HG03196 (cell line): Measurements from ENCODE around the gene KLHL5.

Experiments
- ATAC-seq: cut with Tn5 transposase; IDR thresholded peaks from one replicate; pipeline ENCODE4 v1.9.1; 2021; ENCODE audit not compliant: unreplicated experiment

KLHL5 gene

DNA sequence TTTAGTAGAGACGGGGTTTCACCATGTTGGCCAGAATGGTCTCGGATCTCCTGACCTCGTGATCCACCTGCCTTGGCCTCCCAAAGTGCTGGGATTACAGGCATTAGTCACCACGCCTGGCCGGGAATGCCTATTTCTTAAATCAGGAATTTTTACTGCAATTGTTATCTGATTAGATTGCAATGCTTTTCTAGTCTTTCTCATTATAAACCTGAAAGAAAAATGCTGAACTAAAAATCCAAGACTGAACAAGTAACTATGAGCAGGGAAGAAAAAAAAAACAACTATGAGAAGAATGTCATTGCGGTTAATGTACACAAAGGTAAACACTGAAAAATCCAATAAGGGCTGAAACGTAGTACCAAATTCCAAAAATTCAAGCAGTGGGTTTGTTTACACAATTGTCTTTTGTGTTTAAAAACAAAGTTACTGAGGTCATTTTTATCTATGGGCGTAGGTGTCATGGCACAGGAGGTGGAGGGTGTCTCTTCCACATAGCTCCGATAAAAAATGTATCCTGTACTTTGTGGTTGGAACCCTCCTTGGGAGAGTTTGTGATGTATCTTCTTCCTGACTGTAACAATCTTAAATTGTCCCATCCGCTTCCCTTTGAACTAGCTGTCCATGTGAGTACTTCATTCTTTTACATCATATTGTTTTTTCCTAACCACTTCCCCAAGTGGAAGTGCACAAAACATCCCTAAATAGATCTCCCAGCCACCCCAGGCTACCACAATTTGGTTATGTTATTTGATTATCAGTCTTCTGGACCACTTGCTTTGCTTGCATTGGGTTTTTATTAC, 18.8 kb upstream of the KLHL5 start:
- ATAC-seq, result no peak

DNA sequence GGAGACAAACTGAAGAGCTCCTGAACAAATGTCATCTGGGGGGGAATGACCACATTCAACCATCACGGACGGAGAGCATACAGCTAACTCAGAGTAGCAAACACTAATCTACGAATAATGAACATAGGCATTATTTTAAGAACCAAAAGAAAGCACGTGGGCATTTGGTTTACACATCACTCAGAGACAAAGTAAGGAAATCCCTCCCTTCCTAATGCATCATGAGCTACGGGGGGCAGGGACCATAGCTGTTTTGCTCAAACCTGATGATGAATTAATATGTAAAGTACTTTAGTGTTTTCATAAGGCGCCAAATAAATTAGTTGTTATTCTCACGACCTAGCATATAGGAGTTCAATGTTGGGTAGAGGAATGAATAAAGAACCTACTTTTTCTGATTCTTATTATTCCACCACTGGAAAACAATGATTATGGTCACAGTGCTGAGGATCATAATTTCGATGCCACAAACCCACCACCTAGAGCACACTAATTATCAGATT, 18.1 kb upstream of the KLHL5 start:
- ATAC-seq, result peak; percentile 7

DNA sequence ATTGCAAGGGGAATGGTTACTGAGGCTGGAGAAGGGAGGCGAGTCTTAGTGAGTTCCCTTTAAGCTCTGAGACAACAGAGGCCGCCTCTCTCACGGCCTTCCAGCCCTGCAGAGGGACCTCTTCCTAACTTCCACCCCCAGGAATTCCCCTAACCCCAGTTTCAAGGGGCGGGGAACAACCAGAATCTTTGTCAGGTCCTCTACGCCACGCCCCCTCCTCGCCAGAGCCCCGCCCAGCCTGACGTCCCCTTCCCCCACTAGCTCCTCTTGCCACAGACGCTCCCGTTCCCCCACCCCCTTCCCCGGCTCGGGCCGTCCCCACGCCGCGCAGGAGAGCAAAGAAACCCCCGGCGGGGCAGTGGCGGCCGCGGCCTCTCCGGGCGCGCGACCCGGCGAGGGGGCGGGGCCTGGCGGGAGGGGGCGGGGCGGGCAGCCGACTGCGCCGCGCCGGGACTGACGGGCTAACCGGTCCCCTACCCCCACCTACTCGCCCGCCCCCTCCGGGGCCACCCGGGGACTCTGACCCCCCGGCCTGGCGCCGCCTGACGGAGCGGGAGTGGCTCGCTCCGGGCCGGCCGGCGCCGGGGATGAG, 17.6 kb upstream of the KLHL5 start:
- peak; percentile 68 for ATAC-seq

DNA sequence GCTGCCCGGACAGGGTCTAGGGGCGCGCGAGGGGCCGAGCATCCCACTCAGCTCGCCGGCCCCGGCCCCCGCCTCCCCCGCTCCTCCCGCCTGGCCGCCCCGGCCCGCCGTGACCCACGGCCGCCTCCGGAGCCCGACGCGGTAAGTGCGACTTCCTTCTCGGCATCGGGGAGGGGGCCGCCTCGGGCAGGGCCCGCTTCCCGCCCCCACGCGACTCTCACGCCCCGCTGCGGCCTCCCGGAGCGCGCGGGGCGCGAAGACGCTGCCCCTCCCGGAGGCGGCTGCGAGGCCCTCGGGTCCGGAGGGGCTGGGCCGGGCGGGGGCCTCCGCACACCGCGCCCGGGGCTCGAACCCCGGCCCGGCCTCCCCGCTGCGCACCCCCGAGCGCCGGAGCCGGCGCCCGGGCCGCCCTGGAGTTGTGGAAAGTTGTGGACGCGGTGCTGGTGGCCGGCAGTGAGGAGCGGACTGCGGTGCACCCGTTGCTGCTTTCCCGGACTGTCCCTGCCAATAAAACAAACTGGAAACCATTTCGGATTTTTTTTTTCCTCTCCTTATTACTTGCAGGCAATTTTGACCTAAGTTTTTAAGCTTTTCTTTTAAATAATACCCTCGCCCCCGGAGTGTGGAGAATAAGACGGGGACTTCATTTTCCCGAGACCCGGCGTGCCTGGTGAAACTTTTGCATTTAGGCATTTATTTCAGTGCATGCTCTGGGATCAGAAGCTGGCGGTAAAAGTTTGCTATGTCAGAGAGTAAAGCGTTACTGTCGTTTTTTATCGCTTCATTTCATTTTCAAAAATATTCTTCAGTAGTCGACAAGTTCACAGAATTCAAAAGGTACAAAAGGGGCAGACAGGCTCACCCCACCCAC, 16.8 kb upstream of the KLHL5 start:
- ATAC-seq, result peak; percentile 26

DNA sequence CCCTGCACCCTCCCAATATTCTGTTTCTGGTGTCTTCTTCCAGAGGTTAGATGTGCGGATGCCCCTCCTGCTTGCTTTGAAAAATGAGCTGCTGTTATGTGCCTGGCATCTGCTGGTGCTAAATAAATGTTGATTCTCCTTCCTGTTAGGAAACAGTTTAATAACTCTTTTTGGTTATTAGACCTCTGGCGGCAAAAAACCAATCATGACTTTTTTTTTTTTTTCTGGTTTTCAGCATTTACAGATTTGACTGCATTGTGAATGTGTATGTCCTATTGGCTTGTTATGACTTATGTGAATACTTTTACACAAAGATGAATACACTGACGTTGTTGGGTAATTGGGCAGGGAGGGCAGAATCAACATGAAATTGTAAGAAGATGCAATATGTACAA, 16.2 kb upstream of the KLHL5 start:
- no peak for ATAC-seq

DNA sequence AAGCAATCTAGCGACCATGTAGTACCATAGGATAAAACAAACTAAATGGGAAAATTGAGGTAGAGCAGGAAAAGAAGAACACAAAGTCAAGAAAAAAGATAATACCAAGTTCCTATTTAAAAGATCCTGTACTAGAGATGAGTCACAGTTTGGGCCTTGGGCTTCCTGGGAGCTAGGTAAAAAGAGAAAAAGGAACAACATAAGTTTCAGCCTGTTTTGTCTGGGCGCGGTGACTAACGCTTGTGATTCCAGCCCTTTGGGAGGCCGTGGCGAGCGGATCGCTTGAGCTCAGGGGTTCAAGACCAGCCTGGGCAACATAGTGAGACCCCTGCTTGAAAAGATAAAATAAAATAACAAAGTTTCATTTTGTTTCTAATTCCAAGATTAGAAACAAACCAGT, 15.8 kb upstream of the KLHL5 start:
- ATAC-seq, result no peak

DNA sequence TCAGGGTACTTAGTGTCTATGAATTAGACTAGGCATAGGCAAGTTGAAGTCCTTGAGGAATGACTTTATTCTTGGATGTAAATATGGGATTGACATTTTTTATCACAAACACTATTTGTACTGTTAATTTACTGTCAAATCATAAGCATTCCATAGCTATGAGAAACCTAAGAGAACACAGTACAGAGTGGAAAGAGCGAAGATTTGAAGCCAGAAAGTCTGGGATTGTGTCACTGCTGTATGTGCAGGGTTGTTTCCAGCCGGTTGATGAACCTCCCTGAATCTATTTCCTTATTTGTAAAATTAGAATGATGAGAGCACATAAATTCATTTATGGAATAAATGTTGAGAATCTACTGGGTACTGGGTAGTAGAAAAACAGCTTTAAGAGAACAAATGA, 14.4 kb upstream of the KLHL5 start:
- ATAC-seq, result no peak

DNA sequence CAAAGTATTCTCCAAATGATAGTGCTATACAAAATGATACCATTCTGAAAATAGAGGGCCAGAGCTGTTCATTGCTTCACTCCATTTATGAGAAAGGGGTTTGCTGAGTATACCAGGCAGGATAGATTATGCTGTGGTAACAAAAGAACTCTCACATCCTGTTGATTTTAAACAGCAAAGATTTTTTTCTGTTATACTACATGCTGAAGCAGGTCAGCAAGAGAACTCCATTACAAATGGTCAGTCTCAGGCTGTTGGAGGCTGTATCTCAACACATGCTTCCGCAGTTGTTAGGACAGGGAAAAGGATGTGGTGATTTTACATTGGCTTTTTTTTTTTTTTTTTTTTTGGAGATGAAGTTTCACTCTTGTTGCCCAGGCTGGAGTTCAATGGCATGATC, 13.7 kb upstream of the KLHL5 start:
- no peak for ATAC-seq

DNA sequence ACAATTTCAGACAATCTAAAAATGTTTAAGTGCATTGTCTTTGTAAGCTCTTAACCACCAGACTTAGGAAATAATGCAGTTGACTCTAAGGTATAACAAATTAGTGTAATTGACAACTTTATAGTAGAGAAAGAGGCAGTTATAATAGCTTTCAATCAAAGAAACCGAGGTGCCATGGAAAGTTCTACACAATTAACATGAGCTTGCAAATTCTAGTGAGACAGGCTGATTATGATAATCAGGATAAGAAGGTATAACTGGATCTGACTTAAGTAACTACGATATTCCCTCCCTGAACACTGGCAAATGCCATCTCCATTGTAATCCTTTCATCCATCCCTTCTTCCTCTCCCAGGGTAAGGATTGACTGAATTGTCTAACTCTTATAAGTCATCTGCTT, 11.4 kb upstream of the KLHL5 start:
- no peak for ATAC-seq

DNA sequence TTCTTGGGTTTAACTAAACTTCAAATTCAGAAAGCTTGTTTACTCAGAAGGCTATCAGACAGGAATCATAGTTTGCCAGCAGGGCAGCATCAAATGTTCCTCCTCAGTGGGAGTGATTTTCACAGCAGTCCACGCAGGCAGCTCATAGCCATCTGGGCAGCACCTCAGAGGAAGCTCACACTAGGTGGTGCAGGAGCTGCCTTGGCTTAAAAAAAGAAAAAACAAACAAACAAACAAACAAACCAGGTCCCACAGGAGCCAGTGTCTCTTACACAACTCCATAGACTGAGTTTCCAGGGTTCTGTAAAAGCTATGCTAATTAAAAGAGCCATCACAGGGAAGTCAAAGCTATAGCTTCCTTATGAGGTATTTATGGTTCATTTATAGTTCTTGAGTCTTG, 10.5 kb upstream of the KLHL5 start:
- ATAC-seq, result no peak

DNA sequence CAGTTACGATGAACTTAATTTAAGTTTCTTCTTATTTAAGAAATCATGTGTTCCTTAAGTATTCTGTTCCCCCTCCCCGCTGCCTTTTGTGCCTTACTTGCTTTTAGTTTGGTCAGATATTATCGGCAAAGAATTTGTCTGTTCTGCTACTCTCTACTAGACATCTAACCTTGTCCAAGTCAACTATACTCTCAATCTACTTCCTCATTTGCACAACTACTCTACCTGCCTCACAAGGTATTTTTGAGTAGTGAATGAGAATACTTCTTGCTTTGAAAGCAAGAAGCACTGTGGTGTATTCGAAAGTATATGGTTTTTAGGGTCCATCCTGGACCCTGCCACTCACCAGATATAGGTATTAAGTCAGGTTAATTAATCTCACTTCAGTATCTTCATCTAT, 8.0 kb upstream of the KLHL5 start:
- ATAC-seq, result no peak

DNA sequence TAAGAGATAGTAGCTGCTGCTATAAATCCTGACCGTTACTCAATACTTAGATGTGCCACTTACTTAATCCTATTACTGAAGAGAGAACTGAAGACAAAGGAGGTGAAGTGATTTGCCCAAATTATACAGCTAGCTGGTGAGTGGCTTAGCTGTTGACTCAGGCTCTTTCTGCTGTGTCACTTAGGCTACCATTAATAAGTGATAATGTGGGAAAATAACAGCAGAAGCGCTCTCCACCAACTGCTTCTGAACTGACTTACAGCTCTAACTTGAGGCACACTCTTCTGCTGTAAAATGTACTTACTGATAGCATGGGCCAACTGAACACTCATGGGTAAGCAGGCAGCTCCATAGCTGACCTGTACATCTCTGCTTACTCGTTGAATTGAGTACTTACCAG, 7.5 kb upstream of the KLHL5 start:
- ATAC-seq, result no peak

DNA sequence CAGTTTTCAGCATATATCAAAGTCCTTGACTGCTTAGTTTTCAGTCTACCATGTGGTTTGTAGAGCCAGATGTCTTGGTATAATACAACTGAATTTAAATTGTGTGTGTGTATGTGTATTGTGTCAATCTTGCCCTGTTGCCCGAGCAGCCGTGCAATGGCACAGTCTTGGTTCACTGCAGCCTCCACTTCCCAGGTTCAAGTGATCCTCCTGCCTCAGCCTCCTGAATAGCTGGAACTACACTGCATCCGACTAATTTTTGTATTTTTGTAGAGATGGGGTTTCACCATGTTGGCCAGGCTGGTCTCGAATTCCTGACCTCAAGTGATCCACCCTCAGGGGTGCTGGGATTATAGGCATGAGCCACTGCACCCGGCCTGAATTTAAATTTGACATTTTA, 6.0 kb upstream of the KLHL5 start:
- ATAC-seq, result no peak

DNA sequence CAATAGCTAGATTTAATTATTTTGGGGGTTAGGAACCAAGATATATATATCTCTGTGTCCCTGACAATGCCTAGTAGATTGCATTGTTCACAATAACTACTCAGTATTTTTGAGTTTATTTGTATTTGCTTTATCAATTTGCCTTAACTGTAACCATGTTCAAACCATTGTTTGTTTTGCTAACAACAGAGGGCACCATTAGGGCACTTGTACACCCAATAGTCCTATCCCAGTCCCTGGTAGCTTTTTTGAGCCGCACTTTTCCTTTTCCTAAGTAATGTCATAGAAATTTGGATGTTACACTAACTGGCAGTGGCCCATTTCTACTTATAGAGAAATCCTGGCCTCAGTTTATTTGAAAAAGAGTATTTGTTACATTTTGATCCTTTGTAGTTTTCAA, 575 bp upstream of the KLHL5 start:
- ATAC-seq, result no peak

DNA sequence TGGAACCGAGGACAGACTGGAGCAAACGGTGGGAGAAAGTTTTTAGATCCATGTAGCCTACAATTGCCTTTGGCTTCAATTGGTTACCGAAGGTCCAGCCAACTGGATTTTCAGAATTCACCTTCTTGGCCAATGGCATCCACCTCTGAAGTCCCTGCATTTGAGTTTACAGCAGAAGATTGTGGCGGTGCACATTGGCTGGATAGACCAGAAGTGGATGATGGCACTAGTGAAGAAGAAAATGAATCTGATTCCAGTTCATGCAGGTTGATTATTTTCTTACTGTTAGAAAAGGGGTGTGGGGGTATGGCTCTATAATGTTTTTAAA, 702 bp downstream of the KLHL5 start:
- ATAC-seq, result no peak

DNA sequence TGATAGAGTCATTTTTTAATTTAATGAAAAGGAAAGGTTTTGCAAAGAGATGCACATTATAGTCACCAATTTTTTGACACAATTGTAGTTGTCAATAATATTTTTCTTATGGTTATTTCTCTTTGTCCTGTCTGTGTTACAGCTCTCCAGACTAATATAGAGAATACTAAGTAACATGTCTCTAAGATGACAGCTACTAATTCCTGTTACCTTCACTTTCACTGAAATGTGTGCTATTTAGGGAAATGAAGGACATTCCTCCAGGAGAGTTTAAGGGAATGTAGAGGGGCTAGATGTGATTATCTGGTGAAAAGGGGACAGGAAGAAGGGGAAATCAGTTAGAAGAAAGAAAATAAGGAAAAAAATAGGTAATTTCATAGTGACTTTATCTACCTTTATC, 1.4 kb downstream of the KLHL5 start:
- ATAC-seq, result no peak

DNA sequence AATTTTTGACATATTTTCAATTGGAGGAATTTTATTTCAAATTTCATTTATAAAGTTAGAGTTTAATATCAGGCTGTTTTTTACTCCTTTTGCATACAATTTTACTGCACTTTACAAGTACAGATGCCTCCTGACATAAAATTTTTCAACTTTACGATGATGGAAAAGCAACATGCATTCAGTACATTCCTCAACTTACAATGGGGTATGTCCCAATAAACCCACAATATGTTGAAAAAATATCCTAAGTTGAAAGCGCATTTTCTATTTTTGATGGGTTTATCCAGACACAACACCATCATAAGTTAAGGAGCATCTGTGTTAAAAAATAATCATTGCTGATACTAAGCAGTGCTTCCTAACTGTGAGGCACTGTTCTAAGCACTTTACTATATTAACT, 4.3 kb downstream of the KLHL5 start:
- ATAC-seq, result no peak

DNA sequence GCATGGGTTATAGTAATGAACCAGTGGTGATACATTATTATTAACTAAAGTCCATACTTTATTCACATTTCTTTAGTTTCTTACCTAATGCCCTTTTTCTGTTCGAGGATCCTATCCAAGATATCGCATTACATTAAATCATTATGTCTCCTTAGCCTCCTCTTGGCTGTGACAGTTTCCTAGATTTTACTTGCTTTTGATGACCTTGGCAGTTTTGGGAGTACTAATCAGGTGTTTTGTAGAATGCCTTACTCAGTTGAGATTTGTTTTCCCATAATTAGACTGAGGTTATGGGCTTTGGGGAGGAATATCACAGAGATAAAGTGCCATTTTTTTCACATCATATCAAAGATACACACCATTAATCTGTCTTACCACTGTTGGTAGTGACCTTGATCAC, 5.0 kb downstream of the KLHL5 start:
- no peak for ATAC-seq

DNA sequence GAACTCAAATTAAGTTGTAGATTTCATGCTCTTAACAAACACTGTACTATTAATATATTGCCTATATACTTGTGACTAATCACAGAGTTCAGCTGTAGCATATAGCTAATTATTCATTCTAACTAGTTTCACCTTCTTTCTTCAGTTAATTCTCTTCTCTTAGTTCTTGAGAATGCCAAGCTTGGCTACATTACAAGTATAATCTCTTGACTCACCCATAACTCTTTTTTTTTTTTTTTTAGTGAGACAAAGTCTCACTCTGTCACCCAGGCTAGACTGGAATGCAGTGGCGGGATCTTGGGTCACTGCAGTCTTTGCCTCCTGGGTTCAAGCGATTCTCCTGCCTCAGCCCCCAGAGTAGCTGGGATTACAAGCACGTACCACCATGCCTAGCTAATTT, 5.4 kb downstream of the KLHL5 start:
- no peak for ATAC-seq

DNA sequence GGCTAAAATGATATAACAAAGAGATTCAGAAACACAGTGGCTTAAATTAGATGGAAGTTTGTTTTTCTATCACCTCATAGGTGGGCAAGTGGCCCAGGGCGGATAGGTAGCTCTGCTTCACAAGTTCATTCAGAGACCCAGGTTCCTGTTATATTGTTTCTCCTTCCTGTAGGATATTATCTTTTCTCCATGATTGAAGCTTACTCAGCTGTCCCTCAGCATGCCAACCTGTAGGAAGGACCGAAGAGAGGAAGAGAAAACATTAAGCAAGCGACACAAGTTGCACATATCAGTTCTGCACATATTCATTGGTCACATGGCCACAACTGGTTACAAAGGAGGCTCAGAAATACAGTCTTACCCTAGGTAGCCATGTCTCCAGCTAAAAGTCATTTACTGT, 6.9 kb downstream of the KLHL5 start:
- ATAC-seq, result no peak

DNA sequence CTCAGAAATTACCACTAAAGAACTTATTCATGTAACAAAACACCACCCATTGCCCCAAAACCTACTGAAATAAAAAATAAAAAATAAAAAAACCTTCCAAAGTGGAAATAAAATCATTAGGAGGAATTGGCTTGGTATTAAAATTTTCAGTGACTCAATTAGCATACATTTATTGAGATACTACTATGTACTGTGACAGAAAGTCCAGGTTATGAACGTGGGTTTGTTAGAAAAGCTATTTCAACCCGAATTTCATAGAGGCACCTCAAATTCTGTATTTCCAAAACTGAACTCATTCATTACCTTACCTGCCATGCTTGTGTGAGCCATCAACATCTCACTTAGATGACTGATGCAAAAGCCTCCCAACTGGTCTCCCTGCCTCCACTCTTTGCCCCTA, 16.8 kb downstream of the KLHL5 start:
- no peak for ATAC-seq

DNA sequence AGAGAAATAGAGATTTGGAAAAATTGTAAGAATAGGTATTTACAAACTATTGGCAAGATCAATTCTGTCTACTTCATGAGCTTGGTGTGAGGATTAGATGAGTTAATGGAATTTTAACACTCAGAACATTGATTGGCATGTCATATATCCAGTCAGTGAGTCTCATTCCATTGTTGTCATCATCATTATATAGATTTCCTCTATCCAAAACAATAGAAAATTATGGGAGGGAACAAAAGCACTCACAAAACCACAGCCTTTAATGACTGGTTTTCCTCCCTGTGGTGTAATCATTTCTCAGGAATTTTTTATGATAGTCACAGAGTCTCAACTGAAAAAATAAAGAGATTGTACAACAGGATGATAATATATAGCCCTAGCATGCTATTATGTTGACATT, 21.1 kb downstream of the KLHL5 start:
- no peak for ATAC-seq
